GM12878 (cell line): ENCODE measurements around the gene RIMBP2. TPM values are rescaled to one million over a fixed set of nuclear protein-coding genes. Genes with fewer than 3 reads are reported as not detected.

Experiments used
- ATAC-seq: fragments of 200-7000 bp; cut with Tn5 transposase; 3 replicates; pipeline ENCODE4 v1.9.1; 2020; ENCODE audit warnings: mild to moderate bottlenecking, moderate library complexity
- BruUV-seq: library from RNA; stranded (reverse); fragments of 400-500 nt; replicated peaks from 2 replicates; lab custom pipeline; 2021; lab: Mats Ljungman, UMichigan
- CTCF ChIA-PET: fragments of 300-600 bp; sonication (Branson Sonifier 250); formaldehyde crosslinking; extraction: SDS; loops from one replicate; lab custom pipeline; 2021; ENCODE audit warnings: inconsistent platforms; lab: Yijun Ruan, JAX
- POLR2A ChIA-PET: fragments of 350-600 bp; formaldehyde crosslinking; extraction: SDS; loops from one replicate; lab custom pipeline; 2021; ENCODE audit warnings: inconsistent platforms; lab: Charles Lee
- RAD21 ChIA-PET: fragments of 300-600 bp; sonication (Branson Sonifier 250); formaldehyde crosslinking; loops from one replicate; lab custom pipeline; 2023; ENCODE audit warnings: antibody characterized with exemption; ENCODE audit not compliant: unreplicated experiment; lab: Charles Lee
- SMC1A ChIA-PET: fragments of 300-600 bp; sonication (Branson Sonifier 250); formaldehyde crosslinking; loops from one replicate; lab custom pipeline; 2023; ENCODE audit not compliant: unreplicated experiment, uncharacterized antibody; lab: Charles Lee
- DNase-seq: peaks from one replicate; pipeline ENCODE4 v3.0.0-alpha.2; 2011; ENCODE audit warnings: low read depth, low spot score
- FAIRE-seq: peaks from 3 replicates; lab custom pipeline; 2011; peaks lifted over from hg19 to GRCh38; lab: Jason Lieb, UNC
- H2AFZ ChIP-seq: 2 replicates; pipeline ENCODE4 v1.6.0; 2011; ENCODE audit warnings: low read depth, low read length, control low read depth; ENCODE audit not compliant: control insufficient read depth
- H3K27ac ChIP-seq: 2 replicates; pipeline ENCODE4 v1.5.1; 2011; ENCODE audit warnings: control low read depth; ENCODE audit not compliant: control insufficient read depth, insufficient read depth
- H3K27me3 ChIP-seq, 2 experiments: replicated peaks in 1 of 2; 2 replicates each; pipeline versions ENCODE4 v1.6.0 to v1.6.1; 2011; ENCODE audit warnings: low read length in 1 of 2; ENCODE audit not compliant: control insufficient read depth in 2 of 2, insufficient read depth in 2 of 2
- H3K36me3 ChIP-seq, 2 experiments: 2 replicates each; pipeline ENCODE4 v1.5.1; 2011; ENCODE audit warnings: low read length in 1 of 2; ENCODE audit not compliant: control insufficient read depth in 2 of 2, insufficient read depth in 2 of 2
- H3K4me1 ChIP-seq: 2 replicates; pipeline ENCODE4 v1.6.1; 2011; ENCODE audit warnings: mild to moderate bottlenecking, low read length, moderate library complexity, mixed read lengths; ENCODE audit not compliant: control insufficient read depth, insufficient read depth
- H3K4me2 ChIP-seq: 2 replicates; pipeline ENCODE4 v1.6.0; 2011; ENCODE audit warnings: control low read depth; ENCODE audit not compliant: control insufficient read depth, insufficient read depth
- H3K4me3 ChIP-seq: fragments of 200-600 bp; sonication (generic); 2 replicates; pipeline ENCODE4 v1.5.1; 2016
- H3K79me2 ChIP-seq: 2 replicates; pipeline ENCODE4 v1.6.0; 2011; ENCODE audit warnings: low read length; ENCODE audit not compliant: control insufficient read depth, insufficient read depth
- H3K9ac ChIP-seq: 2 replicates; pipeline ENCODE4 v1.8.0; 2011; ENCODE audit warnings: low read length, control low read depth, mixed read lengths; ENCODE audit not compliant: control insufficient read depth, insufficient read depth
- H3K9me3 ChIP-seq: replicated peaks from 3 replicates; pipeline ENCODE4 v1.5.1; 2011; ENCODE audit warnings: mild to moderate bottlenecking, low read length; ENCODE audit not compliant: control insufficient read depth, insufficient read depth
- H4K20me1 ChIP-seq: 2 replicates; pipeline ENCODE4 v1.6.0; 2011; ENCODE audit not compliant: control insufficient read depth, insufficient read depth
- BHLHE40 ChIP-seq, 2 experiments: fragments of 450-650 bp in 1 of 2; IDR thresholded peaks; 2 replicates each; pipeline ENCODE4 v1.6.1; 2011 to 2017; ENCODE audit warnings: low read depth in 2 of 2, borderline replicate concordance in 1 of 2, improper control_type of control experiment in 1 of 2, low read length in 1 of 2, mild to moderate bottlenecking in 1 of 2
- CREB1 ChIP-seq: IDR thresholded peaks from 2 replicates; pipeline ENCODE4 v1.6.1; 2012; ENCODE audit warnings: low read depth, mild to moderate bottlenecking, inconsistent platforms
- E4F1 ChIP-seq: fragments of 450-650 bp; IDR thresholded peaks from 2 replicates; pipeline ENCODE4 v1.6.1; 2018; ENCODE audit warnings: borderline replicate concordance, mild to moderate bottlenecking; ENCODE audit not compliant: partially characterized antibody
- EGR1 ChIP-seq, 2 experiments: IDR thresholded peaks; 1 replicate in 1 of 2; 2 replicates in 1 of 2; pipeline ENCODE4 v1.6.1; 2011 to 2012; ENCODE audit warnings: low read depth in 2 of 2, low read length in 2 of 2, borderline replicate concordance in 1 of 2, mild to moderate bottlenecking in 1 of 2, moderate library complexity in 1 of 2
- HCFC1 ChIP-seq: fragments of 150-350 bp; IDR thresholded peaks from 2 replicates; pipeline ENCODE4 v1.6.1; 2014; ENCODE audit warnings: low read length
- IKZF2 ChIP-seq, 2 experiments: fragments of 450-650 bp; IDR thresholded peaks; 2 replicates each; pipeline ENCODE4 v1.6.1; 2017; ENCODE audit warnings: mild to moderate bottlenecking in 2 of 2, moderate library complexity in 2 of 2
- KAT2A ChIP-seq: conservative IDR thresholded peaks from 2 replicates; pipeline ENCODE4 v1.6.1; 2011; ENCODE audit warnings: low read depth, low read length; ENCODE audit not compliant: control insufficient read depth
- SIN3A ChIP-seq: IDR thresholded peaks from 2 replicates; pipeline ENCODE4 v1.6.1; 2012; ENCODE audit warnings: low read depth, low read length, improper control_type of control experiment
- SREBF1 ChIP-seq: IDR thresholded peaks from 2 replicates; pipeline ENCODE4 v1.6.1; 2012; ENCODE audit warnings: mild to moderate bottlenecking, low read length
- TBL1XR1 ChIP-seq: IDR thresholded peaks from 2 replicates; pipeline ENCODE4 v1.6.1; 2012; ENCODE audit warnings: low read depth, low read length, improper control_type of control experiment
- ZNF384 ChIP-seq: IDR thresholded peaks from 2 replicates; pipeline ENCODE4 v1.6.1; 2012; ENCODE audit warnings: low read depth, mild to moderate bottlenecking, low read length, improper control_type of control experiment, borderline replicate concordance
- WGBS: methylation state at CpG from one replicate; pipeline ENCODE4 v1.1.6; 2016; ENCODE audit warnings: low lambda C conversion rate; ENCODE audit not compliant: insufficient replicate concordance, insufficient coverage; ENCODE audit errors: missing lambda C conversion rate; 5-methylcytosine and 5-hydroxymethylcytosine counted together
- in situ Hi-C: fragments of 300-500 bp; cut with MboI; formaldehyde crosslinking; loops from 9 replicates; pipeline ENCODE4 v1.14.3; 2018; ENCODE audit warnings: mixed read lengths
- intact Hi-C: fragments of 100-400 bp; cut with micrococcal nuclease; formaldehyde crosslinking; loops from one replicate; pipeline ENCODE4 v1.14.2; 2022; ENCODE audit not compliant: unreplicated experiment
- polyA plus RNA-seq, 11 experiments: library from polyadenylated mRNA; depleted of rRNA in 4 of 11; unstranded in 6 of 11; stranded (reverse) in 5 of 11; fragments of >200 nt; fragmentation: Nextera tagmentation in 4 of 11; fragmentation: Illumina TruSeq in 1 of 11; extraction: Ambion mirVana in 4 of 11; extraction: Trizol in 1 of 11; gene quantifications; 1 replicate in 1 of 11; 2 replicates in 10 of 11; pipeline versions ENCODE4 v1.2.1 to v1.2.3, GENCODE V29; 2011 to 2016; ENCODE audit warnings: inconsistent platforms in 2 of 11, missing spikeins in 2 of 11, low read depth in 1 of 11
- total RNA-seq, 4 experiments: library from RNA; depleted of rRNA in 3 of 4; stranded (reverse); fragments of >200 nt in 3 of 4; fragmentation: Illumina TruSeq in 1 of 4; extraction: Trizol in 1 of 4; gene quantifications; 2 replicates each; pipeline versions ENCODE4 v1.2.1 to v1.2.3, GENCODE V29; 2013 to 2021

RIMBP2 gene
- total and polyA plus RNA-seq, 10 of the 15 experiments (the other 5 are each of a cell fraction or from before 2014, with no cell fraction given): 0.04 to 2.9 (median 0.07) TPM; not detected in 1

- Histone ChIP-seq H3K36me3 (no peaks in the 10 kb centered on the region), H3K4me3 (no peak overlapping the region), H4K20me1 (no peaks in the 10 kb centered on the region), H2AFZ (no peak overlapping the region), H3K9ac (no peak overlapping the region), H3K79me2 (no peaks in the 10 kb centered on the region), H3K27me3 (no peaks in the 10 kb centered on the region), H3K27ac (no peak overlapping the region), H3K9me3 (no peaks in the 10 kb centered on the region), H3K4me2 (no peak overlapping the region)
- FAIRE-seq: no peak
- RAD21 ChIA-PET: no interaction called here
- CTCF ChIA-PET: interaction anchor here (0.9 kb wide), 1 partner anchor 367 kb away, joined by 3 read pairs; no protein-coding TSS in a partner anchor
- intact Hi-C loops: no loop called here
- no TSS peak for BruUV-seq
- 31% methylated on average over 28 of the region's 28 CpGs for WGBS
- SMC1A ChIA-PET: no interaction called here
- in situ Hi-C loops: no loop called here
- POLR2A ChIA-PET: no interaction called here
- TF ChIP-seq TBL1XR1 (no peak), BHLHE40 (IDR thresholded peaks at IDR 0.05; ENCODE audit: borderline replicate concordance in 1 of 2, low read depth in 2 of 2, low read length in 1 of 2) (peak in 1 of 2 experiments; percentile 41; a peak in 1 of 4 replicates), KAT2A (no peak), CREB1 (no peak), SIN3A (no peak), SREBF1 (no peak)
- TF ChIP-seq, all 136 proteins: peak for 1
- DNase-seq: no peak
- ATAC-seq: no peak
- H3K4me1 ChIP-seq: no peaks in the 10 kb centered on the region
These were observed 259.5 kb downstream of the RIMBP2 start for GRCh38 chr12:130456375-130457199.

GRCh38 chr12:130455161-130455560 is 260.9 kb downstream of the RIMBP2 start:
- intact Hi-C loops: no loop called here
- DNase-seq: no peak
- ChIA-PET SMC1A (no interaction called here), CTCF (no interaction called here), POLR2A (no interaction called here), RAD21 (no interaction called here)
- no peak overlapping the region for H3K4me2 ChIP-seq
- no peak overlapping the region for H2AFZ ChIP-seq
- no peaks in the 10 kb centered on the region for H3K4me1 ChIP-seq
- 43% methylated on average over 19 of the region's 19 CpGs for WGBS
- no peak for FAIRE-seq
- H3K27me3 ChIP-seq: no peaks in the 10 kb centered on the region
- ATAC-seq: no peak
- no TSS peak for BruUV-seq
- H3K27ac ChIP-seq: no peak overlapping the region
- H3K4me3 ChIP-seq: no peak overlapping the region
- no peaks in the 10 kb centered on the region for H4K20me1 ChIP-seq
- H3K79me2 ChIP-seq: no peaks in the 10 kb centered on the region
- H3K9ac ChIP-seq: no peak overlapping the region
- no peaks in the 10 kb centered on the region for H3K9me3 ChIP-seq
- in situ Hi-C loops: no loop called here
- no peaks in the 10 kb centered on the region for H3K36me3 ChIP-seq
- no peak for TF ChIP-seq HCFC1
- no peak for TF ChIP-seq EGR1 (IDR thresholded peaks at IDR 0.05; ENCODE audit: borderline replicate concordance in 1 of 2, low read depth in 2 of 2, low read length in 2 of 2)
- no peak for TF ChIP-seq E4F1
- TF ChIP-seq IKZF2 (IDR thresholded peaks at IDR 0.05): no peak
- TF ChIP-seq ZNF384: no peak
